Activated T-cell treated with anti-CD3 and anti-CD28 coated beads for 24 hours (primary cell): ENCODE measurements around the gene ULK2.

ENCODE experiments used
- DNase-seq: peaks from one replicate; pipeline ENCODE4 v3.0.0-alpha.2; 2020; ENCODE audit warnings: low read depth

ULK2 gene

GRCh38 chr17:19726631-19727376, 140.9 kb downstream of the ULK2 start:
- no peak for DNase-seq

DNA sequence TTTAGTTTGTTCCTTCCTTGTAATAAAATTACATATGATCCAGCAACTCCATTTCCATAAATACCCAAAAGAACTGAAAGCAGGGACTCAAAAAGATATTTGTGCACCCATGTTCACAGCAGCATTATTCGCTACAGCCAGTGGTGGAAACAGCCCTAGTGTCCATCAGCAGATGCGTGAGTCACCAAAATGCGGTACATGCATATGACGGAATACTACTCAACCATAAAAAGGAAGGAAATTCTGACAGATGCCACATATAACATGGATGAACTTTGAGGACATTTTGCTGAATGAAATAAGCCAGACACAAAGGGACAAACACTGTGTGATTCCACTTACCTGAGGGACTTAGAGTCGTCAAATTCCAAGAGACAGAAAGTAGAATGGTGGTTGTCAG, 142.2 kb downstream of the ULK2 start:
- DNase-seq: no peak

- DNase-seq: peak; percentile 29
These were observed 143.0 kb downstream of the ULK2 start for GRCh38 chr17:19724501-19725420.

DNA sequence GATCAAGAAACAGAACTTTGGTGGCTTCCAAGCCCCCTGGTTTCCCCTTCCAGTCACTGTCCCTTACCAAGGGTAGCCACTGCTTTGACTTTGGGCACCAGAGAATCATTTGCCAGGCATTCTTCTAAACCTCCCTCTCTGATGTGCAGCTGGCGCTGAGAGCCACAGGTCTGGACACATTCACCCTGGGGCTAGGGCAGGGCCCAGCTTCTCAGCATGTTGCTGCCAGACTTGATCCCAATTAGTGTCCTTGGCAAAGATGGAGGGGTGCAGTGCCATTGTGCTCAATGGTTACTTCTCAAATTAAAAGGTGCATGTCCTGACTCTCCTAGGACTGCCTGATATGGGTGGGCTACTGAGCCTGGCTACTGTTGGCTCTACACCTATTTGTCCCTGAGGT, 143.8 kb downstream of the ULK2 start:
- no peak for DNase-seq
